GM03348 (cell line): ENCODE results near the gene NRDC.

Source experiments
- DNase-seq: peaks from one replicate; pipeline ENCODE4 v3.0.0; 2012; ENCODE audit warnings: low spot score

NRDC gene

GRCh38 chr1:51761351-51761750, 117.2 kb downstream of the NRDC start:
- no peak for DNase-seq

DNA sequence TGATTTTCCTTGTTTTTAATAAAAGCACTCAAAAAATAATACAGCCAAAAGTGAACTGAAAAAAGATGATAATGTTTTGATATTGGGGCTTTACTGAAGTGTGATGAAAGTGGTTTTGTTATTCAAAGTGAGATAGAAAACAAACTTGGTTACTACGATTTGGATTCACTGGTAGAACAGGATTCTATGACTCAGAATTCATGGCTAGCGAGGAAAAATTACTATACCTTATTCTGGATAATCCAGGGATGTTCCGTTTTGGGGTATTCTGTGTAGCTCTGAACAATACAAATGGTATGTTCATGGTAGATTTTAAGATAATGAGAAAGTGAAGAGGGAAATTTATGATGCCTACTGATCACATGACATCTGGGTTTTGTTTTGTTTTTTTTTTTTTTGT, 117.7 kb downstream of the NRDC start:
- DNase-seq: no peak

GRCh38 chr1:51758310-51758709, 120.2 kb downstream of the NRDC start:
- no peak for DNase-seq

DNA sequence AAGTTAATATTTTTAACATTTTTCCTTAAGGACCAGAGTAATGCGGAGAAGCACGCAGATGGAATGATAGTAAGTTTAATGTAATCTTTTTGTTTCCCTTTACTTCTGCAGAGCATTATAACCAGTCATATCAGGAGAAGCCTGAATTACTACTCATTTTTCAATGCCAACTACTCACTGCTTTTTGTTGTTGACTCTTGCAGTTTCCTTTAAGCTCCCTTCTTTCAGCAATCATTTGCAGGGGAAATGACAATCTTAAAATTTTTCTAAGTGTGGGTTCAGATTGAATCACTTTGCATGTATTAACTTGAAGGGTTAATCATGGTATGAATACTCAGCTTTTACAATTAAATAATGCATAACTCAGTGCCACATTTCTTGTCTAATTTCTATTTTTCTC, 122.2 kb downstream of the NRDC start:
- DNase-seq: no peak

DNA sequence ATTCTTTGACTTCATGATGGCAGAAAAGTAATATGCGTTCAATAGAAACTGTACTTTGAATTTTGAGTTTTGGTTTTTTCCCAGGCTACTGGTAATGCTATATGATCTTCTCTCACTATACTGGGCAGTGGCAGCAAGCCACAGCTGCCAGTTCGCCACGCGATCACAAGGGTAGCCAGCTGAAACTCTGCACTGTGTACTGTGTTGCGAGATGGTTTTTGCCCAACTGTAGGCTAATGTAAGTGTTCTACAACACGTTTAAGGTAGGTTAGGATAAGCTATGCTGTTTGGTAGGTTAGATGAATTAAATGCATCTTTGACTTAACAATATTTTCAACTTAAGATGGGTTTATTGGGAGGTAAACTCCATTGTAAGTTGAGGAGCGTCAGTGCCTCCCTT, 123.1 kb downstream of the NRDC start:
- no peak for DNase-seq

DNA sequence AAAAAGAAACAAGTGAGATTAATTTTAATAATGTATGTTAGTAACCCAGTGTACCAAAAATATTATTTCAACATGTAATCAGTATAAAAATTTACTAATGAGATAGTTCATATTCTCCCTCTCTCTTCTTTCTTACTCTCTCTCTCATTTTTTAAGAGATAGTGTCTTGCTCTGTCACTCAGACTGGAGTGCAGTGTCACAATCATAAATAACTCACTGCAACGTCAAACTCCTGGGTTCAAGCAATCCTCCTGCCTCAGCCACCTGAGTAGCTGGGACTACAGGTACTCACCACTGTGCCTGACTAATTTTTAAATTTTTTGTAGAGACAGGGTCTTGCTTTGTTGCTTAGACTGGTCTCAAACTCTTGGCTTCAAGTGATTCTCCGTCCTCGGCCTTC, 123.9 kb downstream of the NRDC start:
- DNase-seq: no peak

DNA sequence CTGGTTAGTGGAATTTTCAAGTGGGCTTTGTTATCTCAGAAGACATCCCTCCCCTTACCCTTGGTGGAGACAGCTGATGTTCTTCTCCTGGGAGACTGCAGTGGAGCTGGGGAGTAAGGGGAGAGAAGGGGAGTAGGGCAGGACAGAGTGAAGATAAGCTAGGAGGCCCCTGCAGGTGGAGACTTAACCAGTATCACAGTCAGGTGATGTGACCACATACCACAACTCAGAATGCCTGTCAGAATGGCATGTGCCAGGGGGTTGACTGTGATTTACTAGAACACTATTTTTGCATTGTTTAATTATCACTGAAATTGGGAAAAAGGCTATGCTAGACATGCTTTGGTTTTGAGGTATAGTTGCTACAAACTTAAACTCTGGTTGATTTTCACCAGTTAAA, 124.6 kb downstream of the NRDC start:
- DNase-seq: no peak

DNA sequence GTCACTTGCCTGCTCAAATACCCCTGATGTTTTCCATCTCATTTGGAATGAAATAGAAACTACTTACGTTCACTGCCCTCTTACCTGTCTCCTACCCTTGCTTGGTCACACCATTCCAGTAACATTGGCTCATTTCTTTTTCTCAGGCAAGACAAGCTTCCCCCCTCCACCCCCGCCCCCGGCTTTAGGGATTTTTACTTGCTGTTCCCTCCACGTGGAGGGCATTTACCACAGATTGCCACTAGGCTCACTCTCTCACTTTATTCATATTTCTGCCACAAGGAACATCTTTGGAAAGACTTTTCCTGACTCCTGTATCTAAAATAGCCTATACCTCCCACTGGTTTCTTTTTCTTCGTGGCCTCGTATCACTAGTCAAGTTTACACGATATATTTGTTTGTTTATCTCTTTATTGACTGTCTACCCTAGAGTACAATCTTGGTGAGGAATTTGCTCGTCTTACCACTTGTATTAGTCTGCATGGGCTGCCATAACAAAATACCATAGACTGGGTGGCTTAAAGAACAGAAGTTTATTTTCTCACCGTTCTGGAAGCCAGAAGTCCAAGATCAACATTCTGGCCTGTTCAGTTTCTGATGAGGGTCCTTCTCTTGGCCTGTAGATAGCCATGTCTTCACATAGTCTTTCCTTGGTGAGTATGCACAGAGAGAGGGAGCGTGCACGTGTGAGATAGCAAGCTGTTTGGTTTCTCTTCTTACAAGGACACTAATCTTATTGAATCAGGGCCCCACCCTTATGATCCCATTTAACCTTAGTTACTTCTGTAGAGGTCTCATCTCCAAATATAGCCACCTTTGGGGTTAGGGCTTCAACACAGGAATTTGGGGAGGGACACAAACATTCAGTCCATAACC, 126.2 kb downstream of the NRDC start:
- DNase-seq: no peak

DNA sequence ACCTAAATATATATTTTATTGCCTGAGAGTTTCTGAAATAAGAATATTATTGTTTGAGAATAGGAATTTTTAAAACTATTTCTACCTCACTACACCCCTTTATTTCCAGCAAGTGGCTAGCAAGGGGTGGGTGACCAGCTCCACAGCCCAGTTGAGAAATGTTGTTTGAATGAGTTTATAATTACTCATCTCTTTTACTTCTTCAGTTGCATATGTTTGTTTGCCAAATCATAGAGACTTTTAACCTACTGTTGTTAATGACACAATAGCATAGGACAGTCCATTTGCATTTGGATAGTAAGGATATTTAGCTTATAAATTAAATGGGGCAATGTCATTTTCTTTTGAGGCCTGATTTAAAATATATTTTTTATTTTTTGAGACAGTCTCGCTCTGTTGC, 127.8 kb downstream of the NRDC start:
- peak; percentile 31 for DNase-seq

GRCh38 chr1:51750218-51750617, 128.3 kb downstream of the NRDC start:
- peak; percentile 27 for DNase-seq

DNA sequence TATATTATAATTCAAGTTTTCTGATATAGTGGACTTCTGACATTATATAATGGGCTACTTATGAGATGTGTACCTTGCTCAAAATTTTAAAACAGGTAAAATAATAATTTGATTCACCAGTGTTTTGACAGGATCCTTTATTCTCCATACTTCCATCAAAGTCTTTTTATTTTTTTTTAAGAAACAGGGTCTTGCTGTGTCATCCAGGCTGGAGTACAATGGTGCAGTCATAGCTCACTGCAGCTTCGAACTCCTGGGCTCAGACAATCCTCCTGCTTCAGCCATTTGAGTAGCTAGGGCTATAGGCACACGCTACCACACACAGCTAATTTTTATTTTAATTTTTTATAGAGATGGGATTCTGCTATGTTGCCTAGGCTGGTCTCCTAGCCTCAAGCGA, 129.4 kb downstream of the NRDC start:
- DNase-seq: no peak

DNA sequence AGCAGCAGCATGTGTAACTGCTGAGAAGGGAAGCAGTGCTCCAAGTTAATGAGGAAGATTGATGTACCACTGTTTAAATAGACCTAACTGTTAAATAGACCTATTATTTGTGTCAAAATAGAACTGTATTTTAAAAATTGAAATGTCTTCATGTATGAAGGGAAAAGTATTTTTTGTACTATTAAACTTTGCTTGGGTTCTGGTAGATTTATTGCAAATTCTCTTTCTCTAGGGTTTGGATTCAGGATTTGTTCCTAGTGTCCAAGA, 133.3 kb downstream of the NRDC start:
- no peak for DNase-seq

DNA sequence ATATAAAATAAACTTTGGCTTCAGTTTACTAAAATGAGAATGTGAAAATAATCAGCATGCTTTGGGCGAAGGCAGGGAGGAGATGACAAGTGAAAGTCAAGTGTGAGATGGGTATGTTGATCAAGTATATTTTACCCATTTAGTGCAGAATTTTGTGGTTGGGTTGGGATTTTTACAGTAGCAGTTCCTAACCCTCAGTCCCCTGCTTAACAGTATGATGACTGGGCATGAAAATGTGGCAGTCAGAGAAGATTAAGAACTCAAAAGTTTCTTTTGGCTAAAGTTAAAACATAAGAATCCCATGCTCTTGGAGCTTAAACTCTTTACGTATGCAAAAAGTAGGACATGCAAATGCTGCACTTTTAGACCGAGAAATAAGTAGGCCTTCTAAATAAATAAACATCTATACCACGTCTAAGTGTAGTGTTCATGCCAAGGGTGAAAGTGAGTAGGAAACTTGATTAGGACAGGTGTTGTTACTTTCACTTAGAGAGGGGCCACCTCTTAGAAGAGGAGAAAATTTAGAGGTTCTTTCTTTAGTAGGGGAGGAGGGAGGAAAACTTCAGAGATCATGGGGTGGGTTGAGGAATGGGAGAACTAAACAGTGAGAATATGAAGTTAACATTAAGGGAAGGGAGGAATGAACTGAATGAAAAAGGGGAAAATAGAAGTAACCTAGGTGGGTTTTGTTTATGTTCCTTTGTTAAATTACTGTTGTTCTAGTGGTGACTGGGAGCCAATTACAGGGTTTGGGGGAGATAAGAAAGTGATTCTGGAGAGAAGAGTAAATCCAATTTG, 133.8 kb downstream of the NRDC start:
- DNase-seq: no peak

- no peak for DNase-seq
These were observed 137.3 kb downstream of the NRDC start for GRCh38 chr1:51741121-51741681.

DNA sequence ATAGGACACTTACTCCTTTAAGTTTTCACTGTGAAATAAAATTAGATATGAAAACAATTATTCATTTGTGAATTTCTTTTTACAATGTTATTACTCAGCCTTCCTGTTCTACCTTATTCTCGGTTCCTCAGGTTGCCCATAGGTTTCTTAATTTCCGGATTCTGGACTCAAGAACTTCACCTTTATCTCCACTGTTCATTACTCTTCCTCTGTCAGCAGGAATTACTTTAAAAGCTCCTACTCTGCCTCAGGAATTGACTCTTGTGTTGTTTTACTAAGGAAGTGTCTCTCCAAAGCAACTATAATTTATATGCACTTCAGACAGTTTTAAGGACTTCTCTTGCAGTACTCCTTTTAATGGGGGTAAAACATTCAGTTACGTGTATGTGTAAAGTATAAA, 137.9 kb downstream of the NRDC start:
- DNase-seq: no peak
